ENCODE data around the gene PABPC3.

The PABPC3 gene

DNA sequence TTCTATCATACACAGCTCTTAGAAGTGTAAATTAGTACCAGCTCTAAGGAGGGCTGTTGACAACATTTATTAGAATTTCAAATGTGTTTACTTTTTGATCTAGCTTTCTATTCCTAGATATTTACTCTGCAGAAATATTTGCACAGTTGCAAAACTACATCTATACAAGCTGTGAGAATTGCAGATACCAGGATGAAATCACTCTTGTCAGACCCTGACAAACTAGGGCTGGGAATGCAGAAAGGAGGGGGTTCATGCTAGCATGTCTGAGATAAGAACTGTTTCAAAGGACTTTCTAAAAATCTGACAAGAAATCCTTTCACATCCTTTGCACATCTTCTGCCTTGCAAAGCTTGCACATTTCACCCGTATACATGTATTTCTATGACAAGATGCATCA, 11.8 kb upstream of the PABPC3 start:
- Histone ChIP-seq H3K36me3 (ENCODE audit: low read depth) (no peaks in the 10 kb centered on the region), H3K4me3 (ENCODE audit: severe bottlenecking) (no peak overlapping the region), H3K4me1 (ENCODE audit: insufficient read depth, poor library complexity, severe bottlenecking) (no peaks in the 10 kb centered on the region), H3K27me3 (ENCODE audit: insufficient read depth, poor library complexity, severe bottlenecking) (peaks cover 3% of the 10 kb centered on the region), H3K9me3 (ENCODE audit: severe bottlenecking) (no peaks in the 10 kb centered on the region), H3K27ac (ENCODE audit: poor library complexity, severe bottlenecking) (no peak overlapping the region)
- TF ChIP-seq, protein P1, sequence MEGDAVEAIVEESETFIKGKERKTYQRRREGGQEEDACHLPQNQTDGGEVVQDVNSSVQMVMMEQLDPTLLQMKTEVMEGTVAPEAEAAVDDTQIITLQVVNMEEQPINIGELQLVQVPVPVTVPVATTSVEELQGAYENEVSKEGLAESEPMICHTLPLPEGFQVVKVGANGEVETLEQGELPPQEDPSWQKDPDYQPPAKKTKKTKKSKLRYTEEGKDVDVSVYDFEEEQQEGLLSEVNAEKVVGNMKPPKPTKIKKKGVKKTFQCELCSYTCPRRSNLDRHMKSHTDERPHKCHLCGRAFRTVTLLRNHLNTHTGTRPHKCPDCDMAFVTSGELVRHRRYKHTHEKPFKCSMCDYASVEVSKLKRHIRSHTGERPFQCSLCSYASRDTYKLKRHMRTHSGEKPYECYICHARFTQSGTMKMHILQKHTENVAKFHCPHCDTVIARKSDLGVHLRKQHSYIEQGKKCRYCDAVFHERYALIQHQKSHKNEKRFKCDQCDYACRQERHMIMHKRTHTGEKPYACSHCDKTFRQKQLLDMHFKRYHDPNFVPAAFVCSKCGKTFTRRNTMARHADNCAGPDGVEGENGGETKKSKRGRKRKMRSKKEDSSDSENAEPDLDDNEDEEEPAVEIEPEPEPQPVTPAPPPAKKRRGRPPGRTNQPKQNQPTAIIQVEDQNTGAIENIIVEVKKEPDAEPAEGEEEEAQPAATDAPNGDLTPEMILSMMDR (IDR thresholded peaks at IDR 0.05; ENCODE audit: poor library complexity, severe bottlenecking), result no peak
- DNase-seq (ENCODE audit: low spot score) (no peak), ATAC-seq (ENCODE audit: low read depth) (no peak)

DNA sequence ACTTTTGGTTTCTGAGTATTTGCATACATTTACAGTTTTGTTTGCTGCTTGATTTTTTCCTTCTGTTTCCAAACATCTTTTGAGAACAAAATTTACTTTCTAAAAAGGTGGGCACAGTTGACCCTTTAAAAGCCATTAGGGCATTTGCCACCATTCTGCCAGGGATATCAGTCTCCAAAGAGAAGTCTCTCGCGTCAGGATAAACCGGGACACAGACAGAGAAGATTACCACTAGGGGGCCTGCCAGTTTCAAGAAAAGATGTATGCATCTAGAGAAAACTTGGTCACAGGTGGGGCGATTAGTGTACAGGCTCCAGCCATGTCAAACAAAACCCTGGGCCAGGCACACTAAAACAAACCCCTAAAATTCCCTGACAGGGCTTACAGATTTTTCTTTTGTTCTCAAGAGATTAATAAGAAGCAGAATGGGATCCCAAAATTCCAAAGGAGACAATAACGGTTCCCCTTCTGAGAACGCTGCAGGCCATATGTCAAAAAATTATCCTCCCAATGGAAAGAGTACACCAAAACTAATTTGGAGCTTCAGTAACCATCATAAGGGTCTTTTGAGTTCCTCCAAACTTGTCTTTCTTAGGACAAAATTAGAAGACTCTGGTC, 10.7 kb upstream of the PABPC3 start:
- no peak overlapping the region for H3K4me3 ChIP-seq (ENCODE audit: severe bottlenecking)
- H3K27ac ChIP-seq (ENCODE audit: poor library complexity, severe bottlenecking), result no peak overlapping the region
- DNase-seq (ENCODE audit: low spot score) (no peak), ATAC-seq (ENCODE audit: low read depth) (peak; percentile 64; the same call in 2 of the 3 replicates)
- H3K9me3 ChIP-seq (ENCODE audit: severe bottlenecking), result no peaks in the 10 kb centered on the region
- peaks cover 3% of the 10 kb centered on the region for H3K27me3 ChIP-seq (ENCODE audit: insufficient read depth, poor library complexity, severe bottlenecking)
- no peaks in the 10 kb centered on the region for H3K4me1 ChIP-seq (ENCODE audit: insufficient read depth, poor library complexity, severe bottlenecking)
- TF ChIP-seq, protein P1 (IDR thresholded peaks at IDR 0.05; ENCODE audit: poor library complexity, severe bottlenecking), result peak; percentile 76
- H3K36me3 ChIP-seq (ENCODE audit: low read depth), result no peaks in the 10 kb centered on the region

DNA sequence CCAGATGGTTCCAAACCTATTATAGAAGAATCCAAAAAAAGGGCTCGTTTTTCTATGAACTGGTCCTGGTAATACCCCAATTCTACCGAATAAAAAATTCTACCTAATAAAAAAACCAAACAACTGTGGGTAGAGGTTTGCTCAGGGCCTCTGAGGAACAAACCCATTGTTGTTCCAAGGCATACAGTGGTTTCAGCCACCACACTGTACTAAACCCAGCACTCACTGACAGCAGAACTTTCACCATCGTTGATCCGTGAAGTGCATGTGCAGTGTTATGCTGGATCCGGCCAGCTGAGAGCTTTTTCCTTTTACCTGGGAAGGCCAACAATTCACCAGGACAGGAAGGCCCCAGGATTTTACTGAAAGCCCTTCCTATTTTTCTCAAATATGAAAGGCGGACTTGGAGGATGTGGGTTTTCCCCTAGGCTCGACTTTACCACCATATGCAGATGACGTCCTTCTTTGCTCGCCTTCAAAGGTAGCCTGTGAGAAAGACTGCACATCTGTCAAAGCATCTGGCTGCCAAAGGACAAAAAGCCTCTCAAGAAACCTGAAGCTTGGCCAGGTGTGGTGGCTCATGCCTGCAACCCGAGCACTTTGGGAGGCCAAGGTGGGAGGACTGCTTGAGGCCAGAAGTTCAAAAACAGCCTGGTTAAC, 7.2 kb upstream of the PABPC3 start:
- H3K36me3 ChIP-seq (ENCODE audit: low read depth), result no peaks in the 10 kb centered on the region
- no peaks in the 10 kb centered on the region for H3K9me3 ChIP-seq (ENCODE audit: severe bottlenecking)
- no peaks in the 10 kb centered on the region for H3K4me1 ChIP-seq (ENCODE audit: insufficient read depth, poor library complexity, severe bottlenecking)
- no peak overlapping the region for H3K27ac ChIP-seq (ENCODE audit: poor library complexity, severe bottlenecking)
- no peak for DNase-seq (ENCODE audit: low spot score)
- no peak overlapping the region for H3K4me3 ChIP-seq (ENCODE audit: severe bottlenecking)
- no peak for ATAC-seq (ENCODE audit: low read depth)
- TF ChIP-seq, protein P1 (IDR thresholded peaks at IDR 0.05; ENCODE audit: poor library complexity, severe bottlenecking), result no peak
- H3K27me3 ChIP-seq (ENCODE audit: insufficient read depth, poor library complexity, severe bottlenecking), result no peaks in the 10 kb centered on the region

DNA sequence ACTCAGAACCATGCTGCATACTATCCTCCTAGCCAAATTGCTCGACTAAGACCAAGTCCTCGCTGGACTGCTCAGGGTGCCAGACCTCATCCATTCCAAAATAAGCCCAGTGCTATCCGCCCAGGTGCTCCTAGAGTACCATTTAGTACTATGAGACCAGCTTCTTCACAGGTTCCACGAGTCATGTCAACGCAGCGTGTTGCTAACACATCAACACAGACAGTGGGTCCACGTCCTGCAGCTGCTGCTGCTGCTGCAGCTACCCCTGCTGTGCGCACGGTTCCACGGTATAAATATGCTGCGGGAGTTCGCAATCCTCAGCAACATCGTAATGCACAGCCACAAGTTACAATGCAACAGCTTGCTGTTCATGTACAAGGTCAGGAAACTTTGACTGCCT, 1.5 kb downstream of the PABPC3 start:
- DNase-seq (ENCODE audit: low spot score) (no peak), ATAC-seq (ENCODE audit: low read depth) (no peak)
- TF ChIP-seq, protein P1 (IDR thresholded peaks at IDR 0.05; ENCODE audit: poor library complexity, severe bottlenecking), result no peak
- Histone ChIP-seq H3K4me1 (ENCODE audit: insufficient read depth, poor library complexity, severe bottlenecking) (no peaks in the 10 kb centered on the region), H3K27me3 (ENCODE audit: insufficient read depth, poor library complexity, severe bottlenecking) (peaks cover 25% of the 10 kb centered on the region), H3K4me3 (ENCODE audit: severe bottlenecking) (no peak overlapping the region), H3K36me3 (ENCODE audit: low read depth) (no peaks in the 10 kb centered on the region), H3K27ac (ENCODE audit: poor library complexity, severe bottlenecking) (no peak overlapping the region), H3K9me3 (ENCODE audit: severe bottlenecking) (no peaks in the 10 kb centered on the region)

DNA sequence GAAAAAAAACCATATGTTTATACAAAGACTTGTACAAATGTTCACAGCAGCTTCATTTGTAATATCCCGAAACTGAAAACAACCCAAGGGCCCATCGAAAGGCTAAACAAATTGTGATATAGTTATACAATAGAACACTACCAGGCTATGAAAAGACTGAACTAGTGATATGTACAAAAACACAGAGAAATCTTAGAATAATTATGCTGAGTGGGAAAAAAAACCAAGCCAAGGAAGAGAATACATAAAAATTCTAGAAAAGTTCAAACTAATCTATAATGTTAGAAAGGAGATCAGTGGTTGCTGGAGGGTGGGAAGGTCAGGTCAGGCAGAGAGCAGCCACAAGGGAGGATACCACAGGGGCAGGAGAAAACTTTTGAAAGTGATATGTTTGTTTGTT, 7.8 kb downstream of the PABPC3 start:
- H3K36me3 ChIP-seq (ENCODE audit: low read depth), result no peaks in the 10 kb centered on the region
- no peak for ATAC-seq (ENCODE audit: low read depth)
- TF ChIP-seq, protein P1 (IDR thresholded peaks at IDR 0.05; ENCODE audit: poor library complexity, severe bottlenecking), result no peak

More for the DNA sequence above, 7.8 kb downstream of the PABPC3 start:
- Histone ChIP-seq H3K4me1 (ENCODE audit: insufficient read depth, poor library complexity, severe bottlenecking) (no peaks in the 10 kb centered on the region), H3K4me3 (ENCODE audit: severe bottlenecking) (no peak overlapping the region), H3K27me3 (ENCODE audit: insufficient read depth, poor library complexity, severe bottlenecking) (no peaks in the 10 kb centered on the region), H3K27ac (ENCODE audit: poor library complexity, severe bottlenecking) (no peak overlapping the region), H3K9me3 (ENCODE audit: severe bottlenecking) (no peaks in the 10 kb centered on the region)
- no peak for DNase-seq (ENCODE audit: low spot score)

All from RWPE2 (cell line).